Activated CD8-positive, alpha-beta memory T cell treated with anti-CD3 and anti-CD28 coated beads, Interleukin-2, amount 50 U/mL, for 1 hour (primary cell): Measurements from ENCODE around the gene MUCL3.
"Not testable (repeated sequence)": the region's sequence is repeated elsewhere in the genome, so short reads cannot be mapped to it uniquely, and the experiment has no call there.

Source experiments
- DNase-seq: peaks from one replicate; pipeline ENCODE4 v3.0.0-alpha.2; 2020; ENCODE audit errors: extremely low read depth

MUCL3 gene

DNA sequence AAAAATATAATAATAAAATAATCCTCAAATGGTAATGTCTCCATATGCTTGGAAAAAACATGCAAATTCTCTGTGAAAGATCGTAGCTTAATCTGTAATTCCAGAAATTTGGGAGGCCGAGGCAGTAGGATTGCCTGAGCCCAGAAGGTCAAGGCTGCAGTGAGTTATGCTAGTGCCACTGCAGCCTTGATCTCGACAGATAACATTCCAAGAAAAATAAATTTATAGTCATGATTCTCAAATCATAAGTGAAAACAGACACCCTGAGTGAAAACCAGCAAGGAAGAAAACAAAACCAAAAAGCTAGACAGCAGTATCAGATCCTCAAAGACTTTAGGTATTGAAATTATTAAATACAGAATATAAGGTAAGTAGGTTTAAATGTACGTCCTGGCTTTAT is 38.9 kb downstream of the MUCL3 start:
- no peak for DNase-seq

DNA sequence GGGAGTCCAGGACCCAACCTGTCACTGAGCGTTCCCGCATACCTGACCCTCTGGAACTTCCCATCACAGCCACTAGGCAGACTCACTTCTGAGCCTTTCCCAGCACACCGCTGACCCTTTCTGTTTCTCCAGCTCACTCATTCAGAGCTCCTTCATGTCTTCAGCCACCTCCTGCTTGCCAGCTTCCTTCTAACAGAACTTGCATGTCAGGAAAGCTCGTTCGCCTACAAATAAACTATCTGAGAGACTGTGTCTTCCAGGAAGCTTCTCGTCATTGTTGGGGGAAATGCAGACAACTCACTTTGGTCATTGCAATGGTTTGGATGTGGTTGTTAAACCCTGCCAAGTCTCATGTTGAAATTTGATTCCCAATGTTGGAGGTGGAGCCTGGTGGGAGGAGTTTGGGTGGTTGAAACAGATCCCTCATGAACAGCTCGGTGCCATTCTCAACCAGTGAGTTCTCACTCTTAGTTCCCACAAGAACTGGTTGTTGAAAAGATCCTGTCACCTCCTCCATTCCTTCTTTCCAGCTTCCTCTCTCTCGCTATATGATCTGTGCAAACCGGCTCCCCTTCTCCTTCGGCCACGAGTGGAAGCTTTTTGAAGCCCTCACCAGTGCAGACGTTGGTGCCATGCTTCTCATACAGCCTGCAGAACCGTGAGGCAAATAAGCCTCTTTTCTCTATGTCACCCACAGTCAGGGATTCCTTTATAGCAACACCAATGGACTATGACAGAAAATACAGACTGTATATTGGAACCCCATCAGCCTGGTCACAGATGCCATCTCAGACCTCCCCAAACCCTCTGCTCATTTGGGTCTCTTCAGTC is 41.4 kb downstream of the MUCL3 start:
- DNase-seq, result no peak

DNA sequence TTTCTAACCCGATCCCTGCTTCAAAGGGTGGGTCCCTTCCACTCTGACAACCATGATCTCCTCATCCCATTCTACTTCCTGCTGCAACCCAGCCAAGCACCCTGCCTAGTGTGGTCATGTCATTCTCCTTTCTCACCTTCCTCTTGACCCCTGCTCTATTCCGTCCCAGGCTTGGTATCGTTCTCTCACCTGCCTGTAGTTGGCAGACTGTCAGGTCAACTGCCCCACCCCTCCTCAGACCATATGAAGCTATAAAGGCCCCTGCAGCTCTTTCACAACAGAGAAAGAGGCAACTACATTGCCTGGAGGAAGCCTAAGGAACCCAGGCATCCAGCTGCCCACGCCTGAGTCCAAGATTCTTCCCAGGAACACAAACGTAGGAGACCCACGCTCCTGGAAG is 42.7 kb downstream of the MUCL3 start, which contains the start of gene MUC21:
Gene MUC21 (plus strand): TSS at position 280 of the 400 bp plus-strand sequence. CDS start 241 bp downstream, outside the sequence.
- no peak for DNase-seq

DNA sequence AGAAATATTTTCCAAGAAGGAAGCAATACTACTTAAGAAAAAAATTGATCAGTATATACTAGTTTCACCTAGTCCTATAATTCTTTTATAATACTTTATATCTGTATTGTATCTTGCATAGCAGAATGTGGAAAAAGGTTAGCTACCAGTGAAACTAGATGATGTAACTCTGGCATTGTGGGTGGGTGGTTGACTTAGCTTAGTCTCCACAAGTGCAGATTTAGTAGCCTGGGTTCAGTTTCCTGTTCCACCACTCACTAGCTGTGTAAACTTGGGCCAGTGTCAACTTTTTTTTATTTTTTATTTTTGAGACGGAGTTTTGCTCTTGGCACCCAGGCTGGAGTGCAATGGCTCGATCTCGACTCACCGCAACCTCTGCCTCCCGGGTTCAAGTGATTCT is 44.7 kb downstream of the MUCL3 start:
- no peak for DNase-seq

- no peak for DNase-seq
These were observed 46.5 kb downstream of the MUCL3 start for GRCh38 chr6:30987304-30987703.

DNA sequence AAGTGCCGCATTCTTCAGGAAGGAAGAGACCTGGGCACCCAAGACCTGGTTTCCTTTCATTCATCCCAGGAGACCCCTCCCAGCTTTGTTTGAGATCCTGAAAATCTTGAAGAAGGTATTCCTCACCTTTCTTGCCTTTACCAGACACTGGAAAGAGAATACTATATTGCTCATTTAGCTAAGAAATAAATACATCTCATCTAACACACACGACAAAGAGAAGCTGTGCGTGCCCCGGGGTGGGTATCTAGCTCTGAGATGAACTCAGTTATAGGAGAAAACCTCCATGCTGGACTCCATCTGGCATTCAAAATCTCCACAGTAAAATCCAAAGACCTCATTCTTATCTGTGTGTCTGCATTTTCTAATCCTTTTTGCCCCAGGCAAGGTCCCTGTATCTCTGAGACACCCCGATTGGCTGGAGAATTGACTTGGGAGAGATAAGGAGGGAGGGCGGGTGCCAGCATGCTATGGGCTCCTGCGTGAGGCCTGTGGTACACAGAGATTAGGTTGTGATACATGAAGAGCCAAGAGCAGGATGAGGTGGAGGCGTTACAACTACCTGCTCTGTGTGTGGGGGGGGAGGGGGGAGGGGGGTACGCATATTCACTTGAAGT is 47.5 kb downstream of the MUCL3 start:
- DNase-seq, result no peak

GRCh38 chr6:30990422-30991086 is 49.8 kb downstream of the MUCL3 start:
- no peak for DNase-seq

GRCh38 chr6:30991891-30992290 is 51.1 kb downstream of the MUCL3 start:
- DNase-seq, result no peak

- no peak for DNase-seq
These were observed 56.5 kb downstream of the MUCL3 start for GRCh38 chr6:30997301-30997700.

GRCh38 chr6:30998785-30999184 is 58.0 kb downstream of the MUCL3 start:
- DNase-seq, result no peak

DNA sequence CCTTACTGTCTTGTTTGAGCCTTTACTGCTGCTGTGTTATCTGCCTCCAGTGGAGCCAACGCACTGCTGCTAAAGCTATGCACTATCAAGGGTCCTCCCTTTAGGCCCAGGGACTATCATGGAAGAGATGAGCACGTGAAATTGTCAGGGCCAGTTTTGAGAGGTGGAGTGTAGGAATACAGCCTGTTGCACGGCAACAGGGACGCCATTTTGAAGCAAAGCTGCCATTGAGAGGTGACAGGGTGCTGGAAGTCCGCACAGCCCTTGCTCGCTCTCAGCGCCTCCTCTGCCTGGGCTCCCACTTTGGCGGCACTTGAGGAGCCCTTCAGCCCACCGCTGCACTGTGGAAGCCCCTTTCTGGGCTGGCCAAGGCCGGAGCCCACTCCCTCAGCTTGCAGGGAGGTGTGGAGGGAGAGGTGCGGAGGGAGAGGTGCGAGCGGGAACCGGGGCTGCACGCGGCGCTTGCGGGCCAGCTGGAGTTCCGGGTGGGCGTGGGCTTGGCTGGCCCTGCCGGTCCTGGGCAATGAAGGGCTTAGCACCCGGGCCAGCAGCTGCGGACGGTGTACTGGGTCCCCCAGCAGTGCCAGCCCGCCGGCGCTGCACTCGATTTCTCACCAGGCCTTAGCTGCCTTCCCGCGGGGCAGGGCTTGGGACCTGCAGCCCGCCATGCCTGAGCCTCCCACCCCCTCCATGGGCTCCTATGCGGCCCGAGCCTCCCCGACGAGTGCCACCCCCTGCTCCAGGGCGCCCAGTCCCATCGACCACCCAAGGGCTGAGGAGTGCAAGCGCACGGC is 59.5 kb downstream of the MUCL3 start:
- not testable (repeated sequence) for DNase-seq

DNA sequence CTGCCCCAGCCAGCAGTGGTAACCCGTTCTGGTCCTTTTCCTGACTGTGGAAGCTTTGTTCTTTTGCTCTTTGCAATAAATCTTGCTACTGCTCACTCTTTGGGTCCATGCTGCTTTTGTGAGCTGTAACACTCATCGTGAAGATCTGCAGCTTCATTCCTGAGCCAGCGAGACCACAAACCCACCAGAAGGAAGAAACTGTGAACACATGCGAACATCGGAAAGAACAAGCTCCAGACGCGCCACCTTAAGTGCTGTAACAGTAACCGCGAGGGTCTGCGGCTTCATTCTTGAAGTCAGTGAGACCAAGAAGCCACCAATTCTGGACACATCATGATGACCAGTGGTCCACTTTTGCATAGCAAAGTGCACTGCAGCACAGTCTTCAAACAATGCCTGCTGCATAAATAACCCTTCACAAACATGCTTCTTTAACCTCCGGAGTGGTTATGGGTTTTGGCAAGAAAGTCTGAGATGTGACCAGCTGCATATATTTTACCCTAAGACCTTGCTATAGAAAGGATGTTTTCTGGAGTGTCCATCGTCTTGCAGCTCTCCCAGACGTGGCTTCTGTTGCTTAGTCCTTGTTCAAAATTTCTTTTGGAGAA is 60.6 kb downstream of the MUCL3 start:
- no peak for DNase-seq

- no peak for DNase-seq
These were observed 61.7 kb downstream of the MUCL3 start for GRCh38 chr6:31002471-31002870.
